Keratinocyte (primary cell): Measurements from ENCODE around the gene SLC25A34. TPM values are rescaled to one million over a fixed set of nuclear protein-coding genes. Genes with fewer than 3 reads are reported as not detected.

Source experiments
- DNase-seq: peaks from one replicate; pipeline ENCODE4 v3.0.0-alpha.2; 2011; ENCODE audit warnings: low read depth, missing footprints, low spot score
- FAIRE-seq: peaks from 2 replicates; lab custom pipeline; 2011; peaks lifted over from hg19 to GRCh38; lab: Jason Lieb, UNC
- H2AFZ ChIP-seq: 2 replicates; pipeline ENCODE4 v1.6.0; 2012; ENCODE audit warnings: low read length, control low read depth, inconsistent platforms; ENCODE audit not compliant: control insufficient read depth
- H3K27ac ChIP-seq: 2 replicates; pipeline ENCODE4 v1.5.1; 2011; ENCODE audit warnings: low read length; ENCODE audit not compliant: control insufficient read depth, insufficient read depth
- H3K27me3 ChIP-seq: 3 replicates; pipeline ENCODE4 v1.6.0; 2011; ENCODE audit warnings: low read length; ENCODE audit not compliant: control insufficient read depth, insufficient read depth; ENCODE audit errors: extremely low read depth
- H3K36me3 ChIP-seq, 2 experiments: 2 replicates in 1 of 2; 3 replicates in 1 of 2; pipeline ENCODE4 v1.5.1; 2011; ENCODE audit warnings: low read length in 2 of 2, mild to moderate bottlenecking in 1 of 2; ENCODE audit not compliant: control insufficient read depth in 2 of 2, insufficient read depth in 2 of 2; ENCODE audit errors: extremely low read depth in 1 of 2
- H3K4me1 ChIP-seq: 3 replicates; pipeline ENCODE4 v1.5.1; 2011; ENCODE audit warnings: low read length; ENCODE audit not compliant: control insufficient read depth, insufficient read depth; ENCODE audit errors: extremely low read depth
- H3K4me2 ChIP-seq: 3 replicates; pipeline ENCODE4 v1.6.0; 2011; ENCODE audit warnings: low read depth, low read length; ENCODE audit not compliant: control insufficient read depth, insufficient read depth; ENCODE audit errors: extremely low read depth
- H3K4me3 ChIP-seq, 3 experiments: fragments of 200-600 bp in 1 of 3; sonication (generic) in 1 of 3; 2 replicates in 2 of 3; 3 replicates in 1 of 3; pipeline ENCODE4 v1.5.1; 2011 to 2016; ENCODE audit warnings: low read length in 3 of 3, mild to moderate bottlenecking in 3 of 3, control low read depth in 2 of 3, inconsistent platforms in 1 of 3, low read depth in 1 of 3, mixed read lengths in 1 of 3, mixed run types in 1 of 3, moderate library complexity in 1 of 3; ENCODE audit not compliant: control insufficient read depth in 2 of 3, insufficient read depth in 2 of 3; ENCODE audit errors: extremely low read depth in 1 of 3
- H3K79me2 ChIP-seq: 2 replicates; pipeline ENCODE4 v1.6.0; 2012; ENCODE audit warnings: low read length; ENCODE audit not compliant: control insufficient read depth, insufficient read depth
- H3K9ac ChIP-seq: 3 replicates; pipeline ENCODE4 v1.6.0; 2011; ENCODE audit warnings: low read length; ENCODE audit not compliant: control insufficient read depth, insufficient read depth; ENCODE audit errors: extremely low read depth
- H3K9me1 ChIP-seq: 3 replicates; pipeline ENCODE4 v1.6.0; 2011; ENCODE audit warnings: low read length; ENCODE audit not compliant: control insufficient read depth, insufficient read depth; ENCODE audit errors: extremely low read depth
- H3K9me3 ChIP-seq: 2 replicates; pipeline ENCODE4 v1.5.1; 2012; ENCODE audit warnings: low read depth, low read length; ENCODE audit not compliant: control insufficient read depth
- H4K20me1 ChIP-seq: 3 replicates; pipeline ENCODE4 v1.6.0; 2011; ENCODE audit warnings: low read length; ENCODE audit not compliant: control insufficient read depth, insufficient read depth; ENCODE audit errors: extremely low read depth
- CTCF ChIP-seq, 3 experiments: IDR thresholded peaks in 1 of 3; conservative IDR thresholded peaks in 1 of 3; optimal IDR thresholded peaks in 1 of 3; 2 replicates in 2 of 3; 3 replicates in 1 of 3; pipeline versions ENCODE3 to v1.5.1; 2011; ENCODE audit warnings: low read length in 3 of 3, mild to moderate bottlenecking in 3 of 3, moderate library complexity in 2 of 3, control low read depth in 1 of 3, inconsistent platforms in 1 of 3; ENCODE audit not compliant: insufficient read depth in 2 of 3; ENCODE audit errors: extremely low read depth in 1 of 3
- EZH2 ChIP-seq: IDR thresholded peaks from one replicate; pipeline ENCODE4 v1.6.1; 2012; ENCODE audit warnings: inconsistent platforms, mild to moderate bottlenecking, low read length, moderate library complexity
- dilution Hi-C: fragments of 300-500 bp; cut with MboI; formaldehyde crosslinking; loops from one replicate; pipeline ENCODE4 v1.7.0; 2020; ENCODE audit warnings: low sequenced_read_pairs; ENCODE audit not compliant: extremely low pct_ligation_motif_present
- polyA plus RNA-seq, 5 experiments: library from polyadenylated mRNA; depleted of rRNA in 3 of 5; stranded (reverse) in 3 of 5; stranded (forward) in 1 of 5; unstranded in 1 of 5; fragments of >200 nt; gene quantifications; 1 replicate in 1 of 5; 2 replicates in 3 of 5; 3 replicates in 1 of 5; pipeline versions ENCODE4 v1.2.1 to v1.2.3, GENCODE V29; 2011 to 2012; ENCODE audit warnings: missing spikeins in 2 of 5, low read depth in 1 of 5, low replicate concordance in 1 of 5

SLC25A34 gene
- polyA plus RNA-seq, 1 donor (not counting 4 experiments of a cell fraction or from before 2014, with no cell fraction given), result 0.46 TPM

DNA sequence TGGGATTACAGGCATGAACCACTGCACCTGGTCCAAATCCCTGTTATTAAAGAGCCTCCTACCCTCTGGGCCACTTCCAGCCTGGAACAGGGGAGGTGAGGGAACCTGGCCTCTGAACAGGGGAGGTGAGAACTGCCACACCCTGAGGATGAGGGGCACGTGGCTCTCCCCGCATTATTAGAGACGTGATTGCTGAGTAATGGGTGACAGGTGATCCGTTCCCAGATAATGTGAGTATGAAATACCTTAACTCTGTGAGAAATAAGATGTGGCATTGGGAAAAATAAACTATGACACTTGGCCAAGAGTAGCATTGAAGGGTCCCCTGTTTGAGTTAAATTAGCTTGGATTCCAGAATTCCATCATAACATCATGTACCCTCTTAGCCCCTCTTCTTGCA is 13.6 kb upstream of the SLC25A34 start:
- FAIRE-seq, result no peak
- dilution Hi-C loops, result no loop called here
- Histone ChIP-seq H3K9me3 (no peaks in the 10 kb centered on the region), H3K27ac (no peak overlapping the region), H3K9me1 (no peaks in the 10 kb centered on the region), H3K4me1 (no peaks in the 10 kb centered on the region), H3K4me2 (no peak overlapping the region), H4K20me1 (no peaks in the 10 kb centered on the region), H3K79me2 (no peaks in the 10 kb centered on the region), H2AFZ (no peak overlapping the region), H3K4me3 (no peak overlapping the region), H3K27me3 (no peaks in the 10 kb centered on the region), H3K9ac (no peak overlapping the region), H3K36me3 (peaks cover 34 to 61% of the 10 kb centered on the region in 2 experiments)
- no peak for DNase-seq
- TF ChIP-seq EZH2 (no peak), CTCF (optimal IDR thresholded peaks at IDR 0.05 in 1 of 3, IDR thresholded peaks at IDR 0.05 in 1 of 3, conservative IDR thresholded peaks at IDR 0.05 in 1 of 3; ENCODE audit: extremely low read depth in 1 of 3, insufficient read depth in 2 of 3, low read length in 3 of 3) (no peak)

- no peaks in the 10 kb centered on the region for H3K9me1 ChIP-seq
- no peaks in the 10 kb centered on the region for H3K27me3 ChIP-seq
- H3K4me1 ChIP-seq, result no peaks in the 10 kb centered on the region
- H3K27ac ChIP-seq, result no peak overlapping the region
- FAIRE-seq (no peak), DNase-seq (no peak)
- no peak overlapping the region for H2AFZ ChIP-seq
- no peak overlapping the region for H3K4me2 ChIP-seq
- H3K36me3 ChIP-seq, result peaks cover 36 to 62% of the 10 kb centered on the region in 2 experiments
- dilution Hi-C loops, result no loop called here
- H3K4me3 ChIP-seq, result no peak overlapping the region
- no peaks in the 10 kb centered on the region for H3K9me3 ChIP-seq
- TF ChIP-seq CTCF (optimal IDR thresholded peaks at IDR 0.05 in 1 of 3, IDR thresholded peaks at IDR 0.05 in 1 of 3, conservative IDR thresholded peaks at IDR 0.05 in 1 of 3; ENCODE audit: extremely low read depth in 1 of 3, insufficient read depth in 2 of 3, low read length in 3 of 3) (no peak), EZH2 (no peak)
- no peaks in the 10 kb centered on the region for H4K20me1 ChIP-seq
- no peak overlapping the region for H3K9ac ChIP-seq
- H3K79me2 ChIP-seq, result no peaks in the 10 kb centered on the region
These were observed 13.1 kb upstream of the SLC25A34 start for GRCh38 chr1:15722836-15723532.
